WTC11 (cell line): ENCODE measurements around the gene EML4. TPM values are rescaled to one million over a fixed set of nuclear protein-coding genes. Genes with fewer than 3 reads are reported as not detected.

Source experiments
- ATAC-seq: fragments of 200-7000 bp; cut with Tn5 transposase; 2 replicates; pipeline ENCODE4 v1.10.0; 2021; ENCODE audit warnings: mild to moderate bottlenecking, moderate library complexity
- CTCF ChIA-PET: fragments of 300-600 bp; sonication (Branson Sonifier 250); formaldehyde crosslinking; loops from one replicate; lab custom pipeline; 2021; ENCODE audit warnings: antibody characterized with exemption; lab: Charles Lee
- POLR2A ChIA-PET: fragments of 350-600 bp; sonication (Branson Sonifier 250); formaldehyde crosslinking; loops from one replicate; lab custom pipeline; 2021; ENCODE audit warnings: antibody characterized with exemption; lab: Charles Lee
- DNase-seq: peaks from one replicate; pipeline ENCODE4 v3.0.0; 2021; ENCODE audit warnings: low spot score
- H3K27ac Mint-ChIP-seq: 2 replicates; pipeline ENCODE4 v1.8.0; 2021; ENCODE audit warnings: mixed read lengths
- H3K27me3 Mint-ChIP-seq: 2 replicates; pipeline ENCODE4 v1.8.0; 2021; ENCODE audit warnings: low read depth, mild to moderate bottlenecking, moderate library complexity, mixed read lengths
- H3K36me3 Mint-ChIP-seq: 2 replicates; pipeline ENCODE4 v1.8.0; 2021; ENCODE audit warnings: mixed read lengths
- H3K4me1 Mint-ChIP-seq: 2 replicates; pipeline ENCODE4 v1.8.0; 2022; ENCODE audit warnings: mixed read lengths
- H3K4me3 Mint-ChIP-seq: 2 replicates; pipeline ENCODE4 v1.8.0; 2021; ENCODE audit warnings: mild to moderate bottlenecking, moderate library complexity, mixed read lengths
- H3K9me3 Mint-ChIP-seq: 2 replicates; pipeline ENCODE4 v1.8.0; 2021; ENCODE audit warnings: mixed read lengths
- HMGA2 ChIP-seq: fragments of 250-450 bp; sonication (Bioruptor Pico); IDR thresholded peaks from 2 replicates; pipeline ENCODE4 v1.4.0; 2021; ENCODE audit warnings: mild to moderate bottlenecking, moderate library complexity
- RELA ChIP-seq: sonication (generic); formaldehyde crosslinking; IDR thresholded peaks from 2 replicates; pipeline ENCODE4 v1.8.1; 2022; ENCODE audit warnings: missing genetic modification reagents, mild to moderate bottlenecking, borderline replicate concordance
- ZNF232 ChIP-seq: sonication (generic); formaldehyde crosslinking; IDR thresholded peaks from 2 replicates; pipeline ENCODE4 v1.8.0; 2022; ENCODE audit warnings: mild to moderate bottlenecking, missing genetic modification reagents
- ZNF423 ChIP-seq: fragments of 250-450 bp; sonication (Bioruptor Pico); IDR thresholded peaks from 2 replicates; pipeline ENCODE4 v2.1.2; 2022; ENCODE audit warnings: mild to moderate bottlenecking, moderate library complexity
- total RNA-seq: library from RNA; stranded (reverse); gene quantifications from 3 replicates; pipeline ENCODE4 v1.2.3, GENCODE V29; 2021
- TF ChIP-seq, protein P1 (sequence below): fragments of 250-450 bp; sonication (Bioruptor Pico); IDR thresholded peaks from 2 replicates; pipeline ENCODE4 v1.8.0; 2021; ENCODE audit warnings: mild to moderate bottlenecking
- TF ChIP-seq, protein P2 (sequence below): sonication (generic); formaldehyde crosslinking; IDR thresholded peaks from 2 replicates; pipeline ENCODE4 v1.8.1; 2023; ENCODE audit warnings: mild to moderate bottlenecking, missing genetic modification reagents
- TF ChIP-seq, protein P3 (sequence below): sonication (generic); formaldehyde crosslinking; IDR thresholded peaks from 2 replicates; pipeline ENCODE4 v1.8.0; 2023; ENCODE audit warnings: mild to moderate bottlenecking, missing genetic modification reagents
- TF ChIP-seq, protein P4 (sequence below): sonication (generic); formaldehyde crosslinking; IDR thresholded peaks from 2 replicates; pipeline ENCODE4 v1.8.0; 2022; ENCODE audit warnings: mild to moderate bottlenecking, missing genetic modification reagents
- TF ChIP-seq, protein P5 (sequence below): sonication (generic); formaldehyde crosslinking; IDR thresholded peaks from 2 replicates; pipeline ENCODE4 v1.8.1; 2022; ENCODE audit warnings: mild to moderate bottlenecking, moderate library complexity, missing genetic modification reagents
- TF ChIP-seq, protein P6 (sequence below): sonication (generic); formaldehyde crosslinking; IDR thresholded peaks from 2 replicates; pipeline ENCODE4 v1.8.1; 2022; ENCODE audit warnings: low read depth, mild to moderate bottlenecking, moderate library complexity, missing genetic modification reagents, borderline replicate concordance
- TF ChIP-seq, protein P7 (sequence below): fragments of 250-450 bp; sonication (Bioruptor Pico); IDR thresholded peaks from 2 replicates; pipeline ENCODE4 v1.9.0; 2021; ENCODE audit warnings: mild to moderate bottlenecking
- TF ChIP-seq, protein P8 (sequence below): sonication (generic); formaldehyde crosslinking; IDR thresholded peaks from 2 replicates; pipeline ENCODE4 v1.8.0; 2023; ENCODE audit warnings: missing genetic modification reagents
- TF ChIP-seq, protein P9 (sequence below): sonication (generic); formaldehyde crosslinking; IDR thresholded peaks from 2 replicates; pipeline ENCODE4 v1.8.1; 2023; ENCODE audit warnings: mild to moderate bottlenecking, missing genetic modification reagents, borderline replicate concordance

EML4 gene
- total RNA-seq, 1 experiment from 2014 or later, result 89.9 TPM

DNA sequence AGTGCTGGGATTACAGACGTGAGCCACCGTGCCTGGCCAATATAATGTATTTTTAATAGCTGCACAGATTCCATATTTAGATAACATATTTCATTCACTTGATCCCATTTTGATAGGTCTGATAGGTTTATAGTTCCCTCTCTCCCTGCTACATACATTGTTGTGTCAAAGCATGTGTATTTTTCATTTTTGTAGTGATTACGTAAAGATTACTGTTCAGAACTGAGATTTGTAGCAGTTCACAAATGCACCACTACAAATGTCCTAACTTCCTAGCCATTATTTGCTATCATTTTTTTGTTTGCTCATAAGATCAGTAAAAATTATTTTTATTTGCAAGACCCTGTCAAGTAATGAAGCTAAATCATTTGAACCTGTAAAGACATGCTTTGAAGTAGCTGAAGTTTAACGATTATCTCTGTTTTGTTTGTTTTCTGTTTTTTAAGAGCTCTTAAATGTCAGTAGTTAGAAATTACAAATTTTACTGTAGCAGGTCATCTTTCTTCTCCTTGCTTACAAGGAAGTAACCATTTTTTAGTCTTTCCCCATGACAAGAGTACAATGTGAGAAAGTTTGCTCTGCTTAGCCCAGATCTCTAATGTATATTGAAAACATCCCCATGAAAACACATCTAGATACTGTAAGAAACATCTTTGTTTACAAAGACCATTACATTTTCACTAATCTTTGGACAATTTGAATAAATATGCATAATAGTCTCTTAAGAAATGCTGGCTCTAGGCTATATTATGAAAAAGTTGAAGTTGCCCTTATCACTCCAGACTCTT is 54.1 kb downstream of the EML4 start:
- ATAC-seq, result no peak
- CTCF ChIA-PET, result no interaction called here
- TF ChIP-seq, protein P1, sequence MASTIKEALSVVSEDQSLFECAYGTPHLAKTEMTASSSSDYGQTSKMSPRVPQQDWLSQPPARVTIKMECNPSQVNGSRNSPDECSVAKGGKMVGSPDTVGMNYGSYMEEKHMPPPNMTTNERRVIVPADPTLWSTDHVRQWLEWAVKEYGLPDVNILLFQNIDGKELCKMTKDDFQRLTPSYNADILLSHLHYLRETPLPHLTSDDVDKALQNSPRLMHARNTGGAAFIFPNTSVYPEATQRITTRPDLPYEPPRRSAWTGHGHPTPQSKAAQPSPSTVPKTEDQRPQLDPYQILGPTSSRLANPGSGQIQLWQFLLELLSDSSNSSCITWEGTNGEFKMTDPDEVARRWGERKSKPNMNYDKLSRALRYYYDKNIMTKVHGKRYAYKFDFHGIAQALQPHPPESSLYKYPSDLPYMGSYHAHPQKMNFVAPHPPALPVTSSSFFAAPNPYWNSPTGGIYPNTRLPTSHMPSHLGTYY (CRISPR knock-in tag), result no peak
- TF ChIP-seq, protein P2, sequence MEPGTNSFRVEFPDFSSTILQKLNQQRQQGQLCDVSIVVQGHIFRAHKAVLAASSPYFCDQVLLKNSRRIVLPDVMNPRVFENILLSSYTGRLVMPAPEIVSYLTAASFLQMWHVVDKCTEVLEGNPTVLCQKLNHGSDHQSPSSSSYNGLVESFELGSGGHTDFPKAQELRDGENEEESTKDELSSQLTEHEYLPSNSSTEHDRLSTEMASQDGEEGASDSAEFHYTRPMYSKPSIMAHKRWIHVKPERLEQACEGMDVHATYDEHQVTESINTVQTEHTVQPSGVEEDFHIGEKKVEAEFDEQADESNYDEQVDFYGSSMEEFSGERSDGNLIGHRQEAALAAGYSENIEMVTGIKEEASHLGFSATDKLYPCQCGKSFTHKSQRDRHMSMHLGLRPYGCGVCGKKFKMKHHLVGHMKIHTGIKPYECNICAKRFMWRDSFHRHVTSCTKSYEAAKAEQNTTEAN (CRISPR knock-in tag), result no peak
- no peak for TF ChIP-seq HMGA2
- TF ChIP-seq, protein P3, sequence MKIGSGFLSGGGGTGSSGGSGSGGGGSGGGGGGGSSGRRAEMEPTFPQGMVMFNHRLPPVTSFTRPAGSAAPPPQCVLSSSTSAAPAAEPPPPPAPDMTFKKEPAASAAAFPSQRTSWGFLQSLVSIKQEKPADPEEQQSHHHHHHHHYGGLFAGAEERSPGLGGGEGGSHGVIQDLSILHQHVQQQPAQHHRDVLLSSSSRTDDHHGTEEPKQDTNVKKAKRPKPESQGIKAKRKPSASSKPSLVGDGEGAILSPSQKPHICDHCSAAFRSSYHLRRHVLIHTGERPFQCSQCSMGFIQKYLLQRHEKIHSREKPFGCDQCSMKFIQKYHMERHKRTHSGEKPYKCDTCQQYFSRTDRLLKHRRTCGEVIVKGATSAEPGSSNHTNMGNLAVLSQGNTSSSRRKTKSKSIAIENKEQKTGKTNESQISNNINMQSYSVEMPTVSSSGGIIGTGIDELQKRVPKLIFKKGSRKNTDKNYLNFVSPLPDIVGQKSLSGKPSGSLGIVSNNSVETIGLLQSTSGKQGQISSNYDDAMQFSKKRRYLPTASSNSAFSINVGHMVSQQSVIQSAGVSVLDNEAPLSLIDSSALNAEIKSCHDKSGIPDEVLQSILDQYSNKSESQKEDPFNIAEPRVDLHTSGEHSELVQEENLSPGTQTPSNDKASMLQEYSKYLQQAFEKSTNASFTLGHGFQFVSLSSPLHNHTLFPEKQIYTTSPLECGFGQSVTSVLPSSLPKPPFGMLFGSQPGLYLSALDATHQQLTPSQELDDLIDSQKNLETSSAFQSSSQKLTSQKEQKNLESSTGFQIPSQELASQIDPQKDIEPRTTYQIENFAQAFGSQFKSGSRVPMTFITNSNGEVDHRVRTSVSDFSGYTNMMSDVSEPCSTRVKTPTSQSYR (CRISPR knock-in tag), result no peak
- TF ChIP-seq, protein P4, sequence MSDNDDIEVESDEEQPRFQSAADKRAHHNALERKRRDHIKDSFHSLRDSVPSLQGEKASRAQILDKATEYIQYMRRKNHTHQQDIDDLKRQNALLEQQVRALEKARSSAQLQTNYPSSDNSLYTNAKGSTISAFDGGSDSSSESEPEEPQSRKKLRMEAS, result no peak
- TF ChIP-seq, protein P5, sequence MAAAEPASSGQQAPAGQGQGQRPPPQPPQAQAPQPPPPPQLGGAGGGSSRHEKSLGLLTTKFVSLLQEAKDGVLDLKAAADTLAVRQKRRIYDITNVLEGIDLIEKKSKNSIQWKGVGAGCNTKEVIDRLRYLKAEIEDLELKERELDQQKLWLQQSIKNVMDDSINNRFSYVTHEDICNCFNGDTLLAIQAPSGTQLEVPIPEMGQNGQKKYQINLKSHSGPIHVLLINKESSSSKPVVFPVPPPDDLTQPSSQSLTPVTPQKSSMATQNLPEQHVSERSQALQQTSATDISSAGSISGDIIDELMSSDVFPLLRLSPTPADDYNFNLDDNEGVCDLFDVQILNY (CRISPR knock-in tag), result no peak
- TF ChIP-seq, protein P6, sequence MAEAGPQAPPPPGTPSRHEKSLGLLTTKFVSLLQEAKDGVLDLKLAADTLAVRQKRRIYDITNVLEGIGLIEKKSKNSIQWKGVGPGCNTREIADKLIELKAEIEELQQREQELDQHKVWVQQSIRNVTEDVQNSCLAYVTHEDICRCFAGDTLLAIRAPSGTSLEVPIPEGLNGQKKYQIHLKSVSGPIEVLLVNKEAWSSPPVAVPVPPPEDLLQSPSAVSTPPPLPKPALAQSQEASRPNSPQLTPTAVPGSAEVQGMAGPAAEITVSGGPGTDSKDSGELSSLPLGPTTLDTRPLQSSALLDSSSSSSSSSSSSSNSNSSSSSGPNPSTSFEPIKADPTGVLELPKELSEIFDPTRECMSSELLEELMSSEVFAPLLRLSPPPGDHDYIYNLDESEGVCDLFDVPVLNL (CRISPR knock-in tag), result no peak
- TF ChIP-seq RELA (CRISPR knock-in tag), result no peak
- TF ChIP-seq, protein P7, sequence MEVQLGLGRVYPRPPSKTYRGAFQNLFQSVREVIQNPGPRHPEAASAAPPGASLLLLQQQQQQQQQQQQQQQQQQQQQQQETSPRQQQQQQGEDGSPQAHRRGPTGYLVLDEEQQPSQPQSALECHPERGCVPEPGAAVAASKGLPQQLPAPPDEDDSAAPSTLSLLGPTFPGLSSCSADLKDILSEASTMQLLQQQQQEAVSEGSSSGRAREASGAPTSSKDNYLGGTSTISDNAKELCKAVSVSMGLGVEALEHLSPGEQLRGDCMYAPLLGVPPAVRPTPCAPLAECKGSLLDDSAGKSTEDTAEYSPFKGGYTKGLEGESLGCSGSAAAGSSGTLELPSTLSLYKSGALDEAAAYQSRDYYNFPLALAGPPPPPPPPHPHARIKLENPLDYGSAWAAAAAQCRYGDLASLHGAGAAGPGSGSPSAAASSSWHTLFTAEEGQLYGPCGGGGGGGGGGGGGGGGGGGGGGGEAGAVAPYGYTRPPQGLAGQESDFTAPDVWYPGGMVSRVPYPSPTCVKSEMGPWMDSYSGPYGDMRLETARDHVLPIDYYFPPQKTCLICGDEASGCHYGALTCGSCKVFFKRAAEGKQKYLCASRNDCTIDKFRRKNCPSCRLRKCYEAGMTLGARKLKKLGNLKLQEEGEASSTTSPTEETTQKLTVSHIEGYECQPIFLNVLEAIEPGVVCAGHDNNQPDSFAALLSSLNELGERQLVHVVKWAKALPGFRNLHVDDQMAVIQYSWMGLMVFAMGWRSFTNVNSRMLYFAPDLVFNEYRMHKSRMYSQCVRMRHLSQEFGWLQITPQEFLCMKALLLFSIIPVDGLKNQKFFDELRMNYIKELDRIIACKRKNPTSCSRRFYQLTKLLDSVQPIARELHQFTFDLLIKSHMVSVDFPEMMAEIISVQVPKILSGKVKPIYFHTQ (CRISPR knock-in tag), result no peak
- TF ChIP-seq, protein P8, sequence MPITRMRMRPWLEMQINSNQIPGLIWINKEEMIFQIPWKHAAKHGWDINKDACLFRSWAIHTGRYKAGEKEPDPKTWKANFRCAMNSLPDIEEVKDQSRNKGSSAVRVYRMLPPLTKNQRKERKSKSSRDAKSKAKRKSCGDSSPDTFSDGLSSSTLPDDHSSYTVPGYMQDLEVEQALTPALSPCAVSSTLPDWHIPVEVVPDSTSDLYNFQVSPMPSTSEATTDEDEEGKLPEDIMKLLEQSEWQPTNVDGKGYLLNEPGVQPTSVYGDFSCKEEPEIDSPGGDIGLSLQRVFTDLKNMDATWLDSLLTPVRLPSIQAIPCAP (CRISPR knock-in tag), result no peak
- TF ChIP-seq, protein P9, sequence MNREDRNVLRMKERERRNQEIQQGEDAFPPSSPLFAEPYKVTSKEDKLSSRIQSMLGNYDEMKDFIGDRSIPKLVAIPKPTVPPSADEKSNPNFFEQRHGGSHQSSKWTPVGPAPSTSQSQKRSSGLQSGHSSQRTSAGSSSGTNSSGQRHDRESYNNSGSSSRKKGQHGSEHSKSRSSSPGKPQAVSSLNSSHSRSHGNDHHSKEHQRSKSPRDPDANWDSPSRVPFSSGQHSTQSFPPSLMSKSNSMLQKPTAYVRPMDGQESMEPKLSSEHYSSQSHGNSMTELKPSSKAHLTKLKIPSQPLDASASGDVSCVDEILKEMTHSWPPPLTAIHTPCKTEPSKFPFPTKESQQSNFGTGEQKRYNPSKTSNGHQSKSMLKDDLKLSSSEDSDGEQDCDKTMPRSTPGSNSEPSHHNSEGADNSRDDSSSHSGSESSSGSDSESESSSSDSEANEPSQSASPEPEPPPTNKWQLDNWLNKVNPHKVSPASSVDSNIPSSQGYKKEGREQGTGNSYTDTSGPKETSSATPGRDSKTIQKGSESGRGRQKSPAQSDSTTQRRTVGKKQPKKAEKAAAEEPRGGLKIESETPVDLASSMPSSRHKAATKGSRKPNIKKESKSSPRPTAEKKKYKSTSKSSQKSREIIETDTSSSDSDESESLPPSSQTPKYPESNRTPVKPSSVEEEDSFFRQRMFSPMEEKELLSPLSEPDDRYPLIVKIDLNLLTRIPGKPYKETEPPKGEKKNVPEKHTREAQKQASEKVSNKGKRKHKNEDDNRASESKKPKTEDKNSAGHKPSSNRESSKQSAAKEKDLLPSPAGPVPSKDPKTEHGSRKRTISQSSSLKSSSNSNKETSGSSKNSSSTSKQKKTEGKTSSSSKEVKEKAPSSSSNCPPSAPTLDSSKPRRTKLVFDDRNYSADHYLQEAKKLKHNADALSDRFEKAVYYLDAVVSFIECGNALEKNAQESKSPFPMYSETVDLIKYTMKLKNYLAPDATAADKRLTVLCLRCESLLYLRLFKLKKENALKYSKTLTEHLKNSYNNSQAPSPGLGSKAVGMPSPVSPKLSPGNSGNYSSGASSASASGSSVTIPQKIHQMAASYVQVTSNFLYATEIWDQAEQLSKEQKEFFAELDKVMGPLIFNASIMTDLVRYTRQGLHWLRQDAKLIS (CRISPR knock-in tag), result no peak
- TF ChIP-seq ZNF232, result no peak
- no peak for TF ChIP-seq ZNF423 (CRISPR knock-in tag)
- H3K27ac Mint-ChIP-seq, result peak overlapping the region; percentile 51
- H3K4me3 Mint-ChIP-seq, result no peak overlapping the region
- POLR2A ChIA-PET, result no interaction called here
- DNase-seq, result no peak
- H3K9me3 Mint-ChIP-seq, result no peaks in the 10 kb centered on the region
- no peaks in the 10 kb centered on the region for H3K27me3 Mint-ChIP-seq
- H3K36me3 Mint-ChIP-seq, result no peaks in the 10 kb centered on the region
- H3K4me1 Mint-ChIP-seq, result peaks cover 20% of the 10 kb centered on the region
